ENCODE data around the gene PPM1B.

PPM1B gene

GRCh38 chr2:44267269-44267795 is 98.7 kb downstream of the PPM1B start:
- DNase-seq, result no peak

- no peak for DNase-seq
These were observed 99.3 kb downstream of the PPM1B start for GRCh38 chr2:44267796-44268648.

DNA sequence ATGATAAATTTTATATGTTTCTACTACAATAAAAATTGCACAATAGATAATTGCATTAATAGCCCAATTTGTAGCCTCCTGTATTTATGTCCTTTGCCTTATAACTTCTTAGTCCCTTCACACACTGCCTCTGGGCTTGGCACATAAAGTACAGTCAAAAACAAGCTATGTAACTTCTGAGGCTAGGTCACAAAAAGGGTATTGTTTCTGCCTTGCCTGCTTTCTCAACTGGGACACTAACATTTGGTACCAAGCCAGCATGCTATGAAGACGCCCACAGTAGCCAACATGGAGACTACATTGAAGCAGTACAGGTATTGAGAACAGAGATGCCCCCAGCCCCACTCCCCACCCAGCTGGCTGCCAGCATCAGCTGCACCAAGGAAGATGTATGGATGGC is 101.2 kb downstream of the PPM1B start:
- no peak for DNase-seq

DNA sequence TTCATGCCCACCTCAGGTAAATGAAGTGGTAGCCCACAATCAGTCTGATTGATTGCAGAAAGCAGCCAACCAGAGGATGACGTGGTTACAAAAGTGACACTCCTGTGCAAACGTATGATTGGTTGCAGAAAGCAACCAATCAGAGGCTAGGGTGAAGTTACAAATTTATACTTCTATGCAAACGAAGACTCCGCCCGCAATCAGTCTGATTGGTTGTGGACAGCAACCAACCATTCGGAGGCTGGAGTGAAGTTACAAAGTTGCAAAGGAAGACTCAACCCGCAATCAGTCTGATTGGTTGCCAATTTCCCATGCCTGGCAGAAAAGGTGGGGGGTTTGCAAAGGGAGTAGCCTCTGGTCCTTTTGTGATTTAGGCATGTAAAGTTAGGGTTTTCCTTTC is 102.6 kb downstream of the PPM1B start:
- no peak for DNase-seq

- DNase-seq, result no peak
These were observed 104.4 kb downstream of the PPM1B start for GRCh38 chr2:44273076-44273475.

- no peak for DNase-seq
These were observed 104.9 kb downstream of the PPM1B start for GRCh38 chr2:44273596-44273995.

DNA sequence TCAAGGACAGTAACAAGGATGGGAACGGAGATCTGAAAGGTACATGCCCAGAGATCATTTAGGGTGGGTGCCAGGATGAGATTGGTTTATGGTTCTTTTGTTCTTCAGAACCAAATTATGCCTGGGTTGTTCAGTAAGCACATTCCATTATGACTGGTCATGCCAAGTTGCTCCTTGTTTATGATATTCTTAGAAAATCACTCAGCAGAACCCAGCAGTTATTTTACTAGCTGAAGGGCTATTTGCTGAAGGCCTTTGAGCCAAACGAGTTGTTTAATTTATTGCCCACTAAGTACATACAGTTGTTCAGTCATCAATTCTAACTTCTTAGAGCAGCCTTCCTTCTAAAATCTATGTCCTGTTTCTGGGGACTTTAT is 107.2 kb downstream of the PPM1B start:
- DNase-seq, result no peak

DNA sequence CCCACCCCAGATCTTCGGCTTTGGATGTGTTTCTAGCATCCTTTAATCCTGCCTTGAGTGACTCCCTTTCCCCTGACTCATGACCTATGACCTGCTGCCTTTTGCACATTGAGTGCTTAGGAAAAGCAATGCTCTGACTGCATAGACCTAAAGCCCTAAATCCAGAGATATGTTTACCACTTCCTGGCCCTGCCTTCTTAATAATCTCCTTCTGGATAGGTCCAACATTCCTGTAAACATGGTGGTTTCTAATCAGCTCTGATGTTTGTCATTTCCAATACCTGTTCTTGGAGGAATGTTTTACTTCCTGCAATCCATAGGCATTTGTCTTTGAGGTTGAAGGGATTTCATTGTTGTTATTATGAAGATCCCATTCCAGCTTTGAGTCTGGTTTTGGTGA is 108.9 kb downstream of the PPM1B start:
- DNase-seq, result no peak

DNA sequence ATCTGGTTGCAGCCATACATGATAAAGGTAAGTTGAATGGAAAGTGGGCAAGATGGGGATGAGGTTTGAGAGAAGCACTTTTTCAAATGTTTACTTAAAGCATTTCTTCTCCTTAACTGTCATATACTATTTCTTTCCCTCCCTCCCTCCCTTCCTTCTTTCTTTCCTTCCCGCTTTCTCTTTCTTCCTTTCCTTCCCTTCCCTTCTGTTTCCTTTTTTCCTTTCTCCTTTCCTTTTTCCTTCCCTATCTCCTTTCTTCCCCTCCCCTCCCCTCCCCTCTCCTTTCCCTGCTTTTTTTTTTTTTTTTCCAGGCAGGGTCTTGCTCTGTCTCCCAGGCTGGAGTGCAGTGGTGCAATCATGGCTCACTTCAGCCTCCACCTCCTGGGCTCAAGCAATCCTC is 112.2 kb downstream of the PPM1B start:
- no peak for DNase-seq
